GM23338 (cell line): ENCODE results near the gene NUP88. TPM values are rescaled to one million over a fixed set of nuclear protein-coding genes. Genes with fewer than 3 reads are reported as not detected.

Source experiments
- ATAC-seq: fragments of 200-7000 bp; cut with Tn5 transposase; 3 replicates; pipeline ENCODE4 v1.9.1; 2020
- DNase-seq: peaks from one replicate; pipeline ENCODE4 v3.0.0-alpha.2; 2015; ENCODE audit warnings: low spot score
- H2AFZ ChIP-seq: fragments of 200-600 bp; sonication (generic); 2 replicates; pipeline ENCODE4 v1.8.0; 2016; ENCODE audit warnings: antibody characterized with exemption, mild to moderate bottlenecking, moderate library complexity
- H3F3A ChIP-seq: fragments of 200-600 bp; sonication (generic); replicated peaks from 2 replicates; pipeline ENCODE4 v1.8.0; 2017; ENCODE audit warnings: antibody characterized with exemption, mixed run types, low read depth
- H3K27ac ChIP-seq: fragments of 200-600 bp; sonication (generic); 2 replicates; pipeline ENCODE4 v1.6.1; 2016; ENCODE audit warnings: low read depth
- H3K27me3 ChIP-seq: fragments of 200-600 bp; sonication (generic); 2 replicates; pipeline ENCODE4 v1.8.0; 2016; ENCODE audit warnings: mild to moderate bottlenecking, mixed run types, moderate library complexity; ENCODE audit not compliant: insufficient read depth
- H3K36me3 ChIP-seq: fragments of 200-600 bp; sonication (generic); 2 replicates; pipeline ENCODE4 v1.8.0; 2016; ENCODE audit warnings: mild to moderate bottlenecking; ENCODE audit not compliant: insufficient read depth
- H3K4me1 ChIP-seq: fragments of 200-600 bp; sonication (generic); 2 replicates; pipeline ENCODE4 v1.8.0; 2016; ENCODE audit warnings: mild to moderate bottlenecking, moderate library complexity; ENCODE audit not compliant: insufficient read depth
- H3K4me2 ChIP-seq: fragments of 200-600 bp; sonication (generic); 2 replicates; pipeline ENCODE4 v1.7.1; 2017; ENCODE audit warnings: mixed run types
- H3K4me3 ChIP-seq: fragments of 200-600 bp; sonication (generic); 2 replicates; pipeline ENCODE4 v1.6.1; 2016; ENCODE audit warnings: mixed run types
- H3K79me2 ChIP-seq: fragments of 200-600 bp; sonication (generic); replicated peaks from 2 replicates; pipeline ENCODE4 v1.8.0; 2017; ENCODE audit warnings: mild to moderate bottlenecking; ENCODE audit not compliant: insufficient read depth
- H3K9me2 ChIP-seq: fragments of 200-600 bp; sonication (generic); 2 replicates; pipeline ENCODE4 v1.8.0; 2017; ENCODE audit not compliant: insufficient read depth
- H4K20me1 ChIP-seq: fragments of 200-600 bp; sonication (generic); replicated peaks from 2 replicates; pipeline ENCODE4 v1.8.0; 2017; ENCODE audit warnings: mild to moderate bottlenecking; ENCODE audit not compliant: insufficient read depth
- H3K27ac Mint-ChIP-seq: 2 replicates; pipeline ENCODE4 v1.8.0; 2020; ENCODE audit warnings: inconsistent platforms, mild to moderate bottlenecking, moderate library complexity, mixed read lengths
- H3K27me3 Mint-ChIP-seq: 3 replicates; pipeline ENCODE4 v1.8.0; 2022; ENCODE audit warnings: low read depth, mild to moderate bottlenecking, moderate library complexity, mixed read lengths, inconsistent platforms; ENCODE audit not compliant: insufficient read depth, poor library complexity
- H3K36me3 Mint-ChIP-seq: 3 replicates; pipeline ENCODE4 v1.8.0; 2021; ENCODE audit warnings: low read depth, mild to moderate bottlenecking, inconsistent platforms, moderate library complexity, mixed read lengths
- H3K4me1 Mint-ChIP-seq: 3 replicates; pipeline ENCODE4 v1.8.0; 2020; ENCODE audit warnings: mild to moderate bottlenecking, inconsistent platforms, mixed read lengths
- H3K4me3 Mint-ChIP-seq: 3 replicates; pipeline ENCODE4 v1.8.0; 2021; ENCODE audit warnings: moderate library complexity, mild to moderate bottlenecking, inconsistent platforms, mixed read lengths
- H3K9me3 Mint-ChIP-seq: 3 replicates; pipeline ENCODE4 v1.8.0; 2020; ENCODE audit warnings: moderate library complexity, mild to moderate bottlenecking, inconsistent platforms, mixed read lengths
- EZH2 ChIP-seq: fragments of 200-600 bp; sonication (generic); IDR thresholded peaks from one replicate; pipeline ENCODE4 v1.8.0; 2017; ENCODE audit warnings: antibody characterized with exemption, mild to moderate bottlenecking, low read depth; ENCODE audit not compliant: unreplicated experiment
- JUNB ChIP-seq: IDR thresholded peaks from one replicate; pipeline ENCODE4 v1.6.1; 2016; ENCODE audit warnings: antibody characterized with exemption; ENCODE audit not compliant: unreplicated experiment
- NANOG ChIP-seq: IDR thresholded peaks from 2 replicates; pipeline ENCODE4 v1.6.1; 2016; ENCODE audit warnings: antibody characterized with exemption, borderline replicate concordance
- POLR2AphosphoS5 ChIP-seq: IDR thresholded peaks from 2 replicates; pipeline ENCODE4 v1.6.1; 2016; ENCODE audit warnings: antibody characterized with exemption, low read depth
- STAT1 ChIP-seq: IDR thresholded peaks from one replicate; pipeline ENCODE4 v1.6.1; 2016; ENCODE audit warnings: antibody characterized with exemption; ENCODE audit not compliant: unreplicated experiment
- ZNF331 ChIP-seq: fragments of 250-450 bp; sonication (Bioruptor Pico); IDR thresholded peaks from 2 replicates; pipeline ENCODE4 v1.5.0; 2020; ENCODE audit warnings: low read depth, mild to moderate bottlenecking, moderate library complexity
- polyA plus RNA-seq: library from polyadenylated mRNA; unstranded; fragments of >200 nt; fragmentation: Nextera tagmentation; extraction: Ambion mirVana; gene quantifications from 2 replicates; pipeline ENCODE4 v1.2.1, GENCODE V29; 2016
- total RNA-seq: library from RNA; depleted of rRNA; stranded (reverse); fragments of >200 nt; shearing (Covaris generic); gene quantifications from 2 replicates; pipeline ENCODE4 v1.2.3, GENCODE V29; 2014
- TF ChIP-seq, protein P1 (sequence below): fragments of 250-450 bp; sonication (Bioruptor Pico); IDR thresholded peaks from 2 replicates; pipeline ENCODE4 v1.5.0; 2020; ENCODE audit warnings: mild to moderate bottlenecking, moderate library complexity
- TF ChIP-seq, protein P2 (sequence below), 2 experiments: fragments of 200-600 bp in 1 of 2; sonication (generic) in 1 of 2; conservative IDR thresholded peaks; 2 replicates each; pipeline versions ENCODE4 v1.5.1 to v1.6.1; 2016 to 2017; ENCODE audit warnings: antibody characterized with exemption in 2 of 2, low read depth in 2 of 2, mild to moderate bottlenecking in 2 of 2, moderate library complexity in 1 of 2
- TF ChIP-seq, protein P3 (sequence below): IDR thresholded peaks from 2 replicates; pipeline ENCODE4 v1.6.1; 2016; ENCODE audit warnings: antibody characterized with exemption
- TF ChIP-seq, protein P4 (sequence below): IDR thresholded peaks from one replicate; pipeline ENCODE4 v1.6.1; 2018; ENCODE audit warnings: antibody characterized with exemption; ENCODE audit not compliant: unreplicated experiment

NUP88 gene
- total and polyA plus RNA-seq, 2 experiments from 2014 or later = 110 to 172 TPM

DNA sequence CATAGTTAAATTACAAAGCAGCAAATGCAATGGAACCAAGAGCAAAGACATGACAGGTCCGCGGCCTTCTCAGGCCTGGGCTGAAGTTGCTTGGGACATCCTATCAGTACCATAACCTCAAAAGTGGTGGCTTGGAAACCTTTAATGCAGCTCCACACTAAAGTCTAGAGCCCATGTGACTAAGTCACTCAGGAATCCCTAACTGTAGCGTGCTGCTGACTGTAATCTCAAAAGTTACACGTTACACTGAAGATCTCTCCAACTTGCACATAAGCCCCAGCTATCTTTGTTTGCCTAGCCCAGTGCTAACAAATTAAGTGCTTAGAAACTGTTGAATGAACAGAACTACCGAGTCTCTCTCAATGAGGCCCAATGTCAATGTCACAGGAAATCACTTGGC lies 27.8 kb downstream of the NUP88 start (continued):
- TF ChIP-seq, protein P1, sequence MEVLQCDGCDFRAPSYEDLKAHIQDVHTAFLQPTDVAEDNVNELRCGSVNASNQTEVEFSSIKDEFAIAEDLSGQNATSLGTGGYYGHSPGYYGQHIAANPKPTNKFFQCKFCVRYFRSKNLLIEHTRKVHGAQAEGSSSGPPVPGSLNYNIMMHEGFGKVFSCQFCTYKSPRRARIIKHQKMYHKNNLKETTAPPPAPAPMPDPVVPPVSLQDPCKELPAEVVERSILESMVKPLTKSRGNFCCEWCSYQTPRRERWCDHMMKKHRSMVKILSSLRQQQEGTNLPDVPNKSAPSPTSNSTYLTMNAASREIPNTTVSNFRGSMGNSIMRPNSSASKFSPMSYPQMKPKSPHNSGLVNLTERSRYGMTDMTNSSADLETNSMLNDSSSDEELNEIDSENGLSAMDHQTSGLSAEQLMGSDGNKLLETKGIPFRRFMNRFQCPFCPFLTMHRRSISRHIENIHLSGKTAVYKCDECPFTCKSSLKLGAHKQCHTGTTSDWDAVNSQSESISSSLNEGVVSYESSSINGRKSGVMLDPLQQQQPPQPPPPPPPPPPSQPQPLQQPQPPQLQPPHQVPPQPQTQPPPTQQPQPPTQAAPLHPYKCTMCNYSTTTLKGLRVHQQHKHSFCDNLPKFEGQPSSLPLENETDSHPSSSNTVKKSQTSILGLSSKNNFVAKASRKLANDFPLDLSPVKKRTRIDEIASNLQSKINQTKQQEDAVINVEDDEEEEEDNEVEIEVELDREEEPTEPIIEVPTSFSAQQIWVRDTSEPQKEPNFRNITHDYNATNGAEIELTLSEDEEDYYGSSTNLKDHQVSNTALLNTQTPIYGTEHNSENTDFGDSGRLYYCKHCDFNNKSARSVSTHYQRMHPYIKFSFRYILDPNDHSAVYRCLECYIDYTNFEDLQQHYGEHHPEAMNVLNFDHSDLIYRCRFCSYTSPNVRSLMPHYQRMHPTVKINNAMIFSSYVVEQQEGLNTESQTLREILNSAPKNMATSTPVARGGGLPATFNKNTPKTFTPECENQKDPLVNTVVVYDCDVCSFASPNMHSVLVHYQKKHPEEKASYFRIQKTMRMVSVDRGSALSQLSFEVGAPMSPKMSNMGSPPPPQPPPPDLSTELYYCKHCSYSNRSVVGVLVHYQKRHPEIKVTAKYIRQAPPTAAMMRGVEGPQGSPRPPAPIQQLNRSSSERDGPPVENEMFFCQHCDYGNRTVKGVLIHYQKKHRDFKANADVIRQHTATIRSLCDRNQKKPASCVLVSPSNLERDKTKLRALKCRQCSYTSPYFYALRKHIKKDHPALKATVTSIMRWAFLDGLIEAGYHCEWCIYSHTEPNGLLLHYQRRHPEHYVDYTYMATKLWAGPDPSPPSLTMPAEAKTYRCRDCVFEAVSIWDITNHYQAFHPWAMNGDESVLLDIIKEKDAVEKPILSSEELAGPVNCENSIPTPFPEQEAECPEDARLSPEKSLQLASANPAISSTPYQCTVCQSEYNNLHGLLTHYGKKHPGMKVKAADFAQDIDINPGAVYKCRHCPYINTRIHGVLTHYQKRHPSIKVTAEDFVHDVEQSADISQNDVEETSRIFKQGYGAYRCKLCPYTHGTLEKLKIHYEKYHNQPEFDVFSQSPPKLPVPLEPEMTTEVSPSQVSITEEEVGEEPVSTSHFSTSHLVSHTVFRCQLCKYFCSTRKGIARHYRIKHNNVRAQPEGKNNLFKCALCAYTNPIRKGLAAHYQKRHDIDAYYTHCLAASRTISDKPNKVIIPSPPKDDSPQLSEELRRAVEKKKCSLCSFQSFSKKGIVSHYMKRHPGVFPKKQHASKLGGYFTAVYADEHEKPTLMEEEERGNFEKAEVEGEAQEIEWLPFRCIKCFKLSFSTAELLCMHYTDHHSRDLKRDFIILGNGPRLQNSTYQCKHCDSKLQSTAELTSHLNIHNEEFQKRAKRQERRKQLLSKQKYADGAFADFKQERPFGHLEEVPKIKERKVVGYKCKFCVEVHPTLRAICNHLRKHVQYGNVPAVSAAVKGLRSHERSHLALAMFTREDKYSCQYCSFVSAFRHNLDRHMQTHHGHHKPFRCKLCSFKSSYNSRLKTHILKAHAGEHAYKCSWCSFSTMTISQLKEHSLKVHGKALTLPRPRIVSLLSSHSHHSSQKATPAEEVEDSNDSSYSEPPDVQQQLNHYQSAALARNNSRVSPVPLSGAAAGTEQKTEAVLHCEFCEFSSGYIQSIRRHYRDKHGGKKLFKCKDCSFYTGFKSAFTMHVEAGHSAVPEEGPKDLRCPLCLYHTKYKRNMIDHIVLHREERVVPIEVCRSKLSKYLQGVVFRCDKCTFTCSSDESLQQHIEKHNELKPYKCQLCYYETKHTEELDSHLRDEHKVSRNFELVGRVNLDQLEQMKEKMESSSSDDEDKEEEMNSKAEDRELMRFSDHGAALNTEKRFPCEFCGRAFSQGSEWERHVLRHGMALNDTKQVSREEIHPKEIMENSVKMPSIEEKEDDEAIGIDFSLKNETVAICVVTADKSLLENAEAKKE = no peak
- TF ChIP-seq, protein P2, sequence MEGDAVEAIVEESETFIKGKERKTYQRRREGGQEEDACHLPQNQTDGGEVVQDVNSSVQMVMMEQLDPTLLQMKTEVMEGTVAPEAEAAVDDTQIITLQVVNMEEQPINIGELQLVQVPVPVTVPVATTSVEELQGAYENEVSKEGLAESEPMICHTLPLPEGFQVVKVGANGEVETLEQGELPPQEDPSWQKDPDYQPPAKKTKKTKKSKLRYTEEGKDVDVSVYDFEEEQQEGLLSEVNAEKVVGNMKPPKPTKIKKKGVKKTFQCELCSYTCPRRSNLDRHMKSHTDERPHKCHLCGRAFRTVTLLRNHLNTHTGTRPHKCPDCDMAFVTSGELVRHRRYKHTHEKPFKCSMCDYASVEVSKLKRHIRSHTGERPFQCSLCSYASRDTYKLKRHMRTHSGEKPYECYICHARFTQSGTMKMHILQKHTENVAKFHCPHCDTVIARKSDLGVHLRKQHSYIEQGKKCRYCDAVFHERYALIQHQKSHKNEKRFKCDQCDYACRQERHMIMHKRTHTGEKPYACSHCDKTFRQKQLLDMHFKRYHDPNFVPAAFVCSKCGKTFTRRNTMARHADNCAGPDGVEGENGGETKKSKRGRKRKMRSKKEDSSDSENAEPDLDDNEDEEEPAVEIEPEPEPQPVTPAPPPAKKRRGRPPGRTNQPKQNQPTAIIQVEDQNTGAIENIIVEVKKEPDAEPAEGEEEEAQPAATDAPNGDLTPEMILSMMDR (conservative IDR thresholded peaks at IDR 0.05; ENCODE audit: low read depth in 2 of 2) = no peak
- TF ChIP-seq, protein P3, sequence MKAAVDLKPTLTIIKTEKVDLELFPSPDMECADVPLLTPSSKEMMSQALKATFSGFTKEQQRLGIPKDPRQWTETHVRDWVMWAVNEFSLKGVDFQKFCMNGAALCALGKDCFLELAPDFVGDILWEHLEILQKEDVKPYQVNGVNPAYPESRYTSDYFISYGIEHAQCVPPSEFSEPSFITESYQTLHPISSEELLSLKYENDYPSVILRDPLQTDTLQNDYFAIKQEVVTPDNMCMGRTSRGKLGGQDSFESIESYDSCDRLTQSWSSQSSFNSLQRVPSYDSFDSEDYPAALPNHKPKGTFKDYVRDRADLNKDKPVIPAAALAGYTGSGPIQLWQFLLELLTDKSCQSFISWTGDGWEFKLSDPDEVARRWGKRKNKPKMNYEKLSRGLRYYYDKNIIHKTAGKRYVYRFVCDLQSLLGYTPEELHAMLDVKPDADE = no peak
- TF ChIP-seq NANOG (no peak), JUNB (no peak), EZH2 (no peak)

DNA sequence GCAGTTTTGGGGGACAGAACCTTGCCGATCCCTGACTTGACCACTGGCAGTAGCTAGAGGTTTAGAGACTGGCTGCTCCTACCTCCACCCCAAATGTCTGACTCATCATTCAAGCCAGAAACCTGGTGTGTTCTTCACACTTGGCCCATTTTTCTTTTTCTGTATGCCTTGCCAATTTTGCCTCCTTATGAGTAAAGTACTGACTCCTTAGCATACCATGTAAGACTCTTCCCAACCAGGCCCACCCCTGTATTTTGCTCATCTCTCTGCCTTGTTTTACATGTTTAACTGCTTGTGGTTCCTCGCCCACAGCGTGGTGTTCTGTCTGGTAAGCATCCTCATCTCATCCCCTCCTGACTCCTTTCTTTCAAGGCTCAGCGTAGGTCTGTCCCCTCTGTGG lies 37.9 kb downstream of the NUP88 start:
- no peaks in the 10 kb centered on the region for H3K9me3 Mint-ChIP-seq
- H3K4me3 Mint-ChIP-seq = no peak overlapping the region
- Histone ChIP-seq H3K9me2 (no peaks in the 10 kb centered on the region), H3K36me3 (peaks cover 61% of the 10 kb centered on the region), H2AFZ (no peak overlapping the region), H3K4me3 (no peak overlapping the region), H3K27me3 (no peaks in the 10 kb centered on the region), H3F3A (peaks cover 47% of the 10 kb centered on the region), H3K4me1 (no peaks in the 10 kb centered on the region), H3K79me2 (no peaks in the 10 kb centered on the region), H3K4me2 (no peak overlapping the region), H3K27ac (no peak overlapping the region; the same call in 1 of the 2 replicates), H4K20me1 (peaks cover 13% of the 10 kb centered on the region; the same call in 1 of the 2 replicates)
- H3K27me3 Mint-ChIP-seq = peaks cover 6% of the 10 kb centered on the region
- no peak for DNase-seq
- ATAC-seq = no peak
- no peak overlapping the region; the same call in 1 of the 2 replicates for H3K27ac Mint-ChIP-seq
- no peaks in the 10 kb centered on the region for H3K4me1 Mint-ChIP-seq
- H3K36me3 Mint-ChIP-seq = peaks cover 87% of the 10 kb centered on the region
- no peak for TF ChIP-seq STAT1
- TF ChIP-seq, protein P2 (conservative IDR thresholded peaks at IDR 0.05; ENCODE audit: low read depth in 2 of 2) = no peak
- no peak for TF ChIP-seq POLR2AphosphoS5
- TF ChIP-seq, protein P4, sequence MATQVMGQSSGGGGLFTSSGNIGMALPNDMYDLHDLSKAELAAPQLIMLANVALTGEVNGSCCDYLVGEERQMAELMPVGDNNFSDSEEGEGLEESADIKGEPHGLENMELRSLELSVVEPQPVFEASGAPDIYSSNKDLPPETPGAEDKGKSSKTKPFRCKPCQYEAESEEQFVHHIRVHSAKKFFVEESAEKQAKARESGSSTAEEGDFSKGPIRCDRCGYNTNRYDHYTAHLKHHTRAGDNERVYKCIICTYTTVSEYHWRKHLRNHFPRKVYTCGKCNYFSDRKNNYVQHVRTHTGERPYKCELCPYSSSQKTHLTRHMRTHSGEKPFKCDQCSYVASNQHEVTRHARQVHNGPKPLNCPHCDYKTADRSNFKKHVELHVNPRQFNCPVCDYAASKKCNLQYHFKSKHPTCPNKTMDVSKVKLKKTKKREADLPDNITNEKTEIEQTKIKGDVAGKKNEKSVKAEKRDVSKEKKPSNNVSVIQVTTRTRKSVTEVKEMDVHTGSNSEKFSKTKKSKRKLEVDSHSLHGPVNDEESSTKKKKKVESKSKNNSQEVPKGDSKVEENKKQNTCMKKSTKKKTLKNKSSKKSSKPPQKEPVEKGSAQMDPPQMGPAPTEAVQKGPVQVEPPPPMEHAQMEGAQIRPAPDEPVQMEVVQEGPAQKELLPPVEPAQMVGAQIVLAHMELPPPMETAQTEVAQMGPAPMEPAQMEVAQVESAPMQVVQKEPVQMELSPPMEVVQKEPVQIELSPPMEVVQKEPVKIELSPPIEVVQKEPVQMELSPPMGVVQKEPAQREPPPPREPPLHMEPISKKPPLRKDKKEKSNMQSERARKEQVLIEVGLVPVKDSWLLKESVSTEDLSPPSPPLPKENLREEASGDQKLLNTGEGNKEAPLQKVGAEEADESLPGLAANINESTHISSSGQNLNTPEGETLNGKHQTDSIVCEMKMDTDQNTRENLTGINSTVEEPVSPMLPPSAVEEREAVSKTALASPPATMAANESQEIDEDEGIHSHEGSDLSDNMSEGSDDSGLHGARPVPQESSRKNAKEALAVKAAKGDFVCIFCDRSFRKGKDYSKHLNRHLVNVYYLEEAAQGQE = no peak
- TF ChIP-seq EZH2 = no peak
- no peak for TF ChIP-seq ZNF331 (CRISPR knock-in tag)
- TF ChIP-seq NANOG = no peak
- no peak for TF ChIP-seq JUNB
